Endothelial cell of umbilical vein (primary cell): ENCODE measurements around the gene KY. TPM values are rescaled to one million over a fixed set of nuclear protein-coding genes. Genes with fewer than 3 reads are reported as not detected.

ENCODE experiments used
- BruUV-seq: library from RNA; stranded (reverse); fragments of 400-500 nt; replicated peaks from 2 replicates; lab custom pipeline; 2021; lab: Mats Ljungman, UMichigan
- CTCF ChIA-PET: fragments of 300-600, 350-600 bp; sonication (Branson Sonifier 250); formaldehyde crosslinking; loops from one replicate; lab custom pipeline; 2021; ENCODE audit warnings: antibody characterized with exemption, inconsistent platforms; lab: Charles Lee
- POLR2A ChIA-PET: fragments of 300-600, 350-600 bp; sonication (Branson Sonifier 250); formaldehyde crosslinking; loops from one replicate; lab custom pipeline; 2021; ENCODE audit warnings: antibody characterized with exemption, inconsistent platforms; lab: Charles Lee
- DNase-seq: peaks from one replicate; pipeline ENCODE4 v3.0.0-alpha.2; 2011; ENCODE audit warnings: low read depth, low spot score
- FAIRE-seq: peaks from 2 replicates; lab custom pipeline; 2011; peaks lifted over from hg19 to GRCh38; lab: Jason Lieb, UNC
- H2AFZ ChIP-seq: 2 replicates; pipeline ENCODE4 v1.6.0; 2012; ENCODE audit warnings: low read depth, low read length, control low read depth, inconsistent platforms
- H3K27ac ChIP-seq: 2 replicates; pipeline ENCODE4 v1.5.1; 2011; ENCODE audit warnings: low read depth, mild to moderate bottlenecking, control low read depth, low read length, moderate library complexity; ENCODE audit not compliant: insufficient read depth
- H3K27me3 ChIP-seq, 2 experiments: 2 replicates each; pipeline versions ENCODE4 v1.6.0 to v1.6.1; 2011; ENCODE audit warnings: low read length in 2 of 2, mixed read lengths in 1 of 2; ENCODE audit not compliant: control insufficient read depth in 2 of 2, insufficient read depth in 2 of 2
- H3K36me3 ChIP-seq, 2 experiments: 2 replicates in 1 of 2; 3 replicates in 1 of 2; pipeline ENCODE4 v1.5.1; 2011; ENCODE audit warnings: low read length in 2 of 2, mild to moderate bottlenecking in 1 of 2, moderate library complexity in 1 of 2; ENCODE audit not compliant: control insufficient read depth in 2 of 2, insufficient read depth in 2 of 2; ENCODE audit errors: extremely low read depth in 1 of 2
- H3K4me1 ChIP-seq: 3 replicates; pipeline ENCODE4 v1.5.1; 2011; ENCODE audit warnings: mild to moderate bottlenecking, low read length; ENCODE audit not compliant: control insufficient read depth, insufficient read depth; ENCODE audit errors: extremely low read depth
- H3K4me2 ChIP-seq: 2 replicates; pipeline ENCODE4 v1.6.1; 2011; ENCODE audit warnings: low read length, control low read depth, mixed read lengths; ENCODE audit not compliant: insufficient read depth
- H3K4me3 ChIP-seq, 3 experiments: fragments of 200-600 bp in 1 of 3; sonication (generic), shearing (Covaris generic) in 1 of 3; replicated peaks in 1 of 3; 2 replicates each; pipeline ENCODE4 v1.5.1; 2011 to 2016; ENCODE audit warnings: control low read depth in 3 of 3, low read length in 3 of 3, mild to moderate bottlenecking in 2 of 3, inconsistent platforms in 1 of 3, low read depth in 1 of 3, moderate library complexity in 1 of 3; ENCODE audit not compliant: insufficient read depth in 1 of 3
- H3K79me2 ChIP-seq: 2 replicates; pipeline ENCODE4 v1.6.0; 2012; ENCODE audit warnings: low read length, inconsistent platforms; ENCODE audit not compliant: control insufficient read depth, insufficient read depth
- H3K9ac ChIP-seq: replicated peaks from 2 replicates; pipeline ENCODE3; 2011; ENCODE audit warnings: low read length, control low read depth; ENCODE audit not compliant: insufficient read depth; ENCODE audit errors: extremely low read depth
- H3K9me1 ChIP-seq: replicated peaks from 3 replicates; pipeline ENCODE4 v1.6.0; 2011; ENCODE audit warnings: mild to moderate bottlenecking, low read length; ENCODE audit not compliant: control insufficient read depth, insufficient read depth; ENCODE audit errors: extremely low read depth
- H3K9me3 ChIP-seq: replicated peaks from 2 replicates; pipeline ENCODE4 v1.5.1; 2012; ENCODE audit warnings: low read length, inconsistent platforms; ENCODE audit not compliant: control insufficient read depth, insufficient read depth
- H4K20me1 ChIP-seq: replicated peaks from 2 replicates; pipeline ENCODE3; 2011; ENCODE audit warnings: mild to moderate bottlenecking, low read length; ENCODE audit not compliant: control insufficient read depth, insufficient read depth; ENCODE audit errors: extremely low read depth
- FOS ChIP-seq: IDR thresholded peaks from 2 replicates; pipeline ENCODE4 v1.6.1; 2011; ENCODE audit warnings: mild to moderate bottlenecking, low read length, moderate library complexity, borderline replicate concordance; ENCODE audit not compliant: insufficient read depth
- JUN ChIP-seq: IDR thresholded peaks from 2 replicates; pipeline ENCODE4 v1.6.1; 2011; ENCODE audit warnings: borderline replicate concordance, low read depth; ENCODE audit not compliant: insufficient read length, insufficient read depth
- POLR2A ChIP-seq: IDR thresholded peaks from 2 replicates; pipeline ENCODE4 v1.6.1; 2012; ENCODE audit warnings: low read depth, mild to moderate bottlenecking, control low read depth, low read length
- POLR2AphosphoS5 ChIP-seq: IDR thresholded peaks from 2 replicates; pipeline ENCODE4 v1.6.1; 2012; ENCODE audit warnings: low read depth, mild to moderate bottlenecking, control low read depth, low read length, moderate library complexity; ENCODE audit not compliant: insufficient read depth
- dilution Hi-C: fragments of 300-500 bp; cut with MboI; formaldehyde crosslinking; loops from one replicate; pipeline ENCODE4 v1.15.0; 2019; ENCODE audit warnings: low sequenced_read_pairs; ENCODE audit not compliant: extremely low pct_ligation_motif_present
- intact Hi-C: fragments of 100-400 bp; cut with micrococcal nuclease; formaldehyde crosslinking; loops from one replicate; pipeline ENCODE4 v1.10.0; 2022
- polyA plus RNA-seq, 4 experiments: library from polyadenylated mRNA; depleted of rRNA in 3 of 4; stranded (reverse) in 3 of 4; unstranded in 1 of 4; fragments of >200 nt; gene quantifications; 2 replicates each; pipeline versions ENCODE4 v1.2.1 to v1.2.3, GENCODE V29; 2011 to 2012; ENCODE audit warnings: missing spikeins in 1 of 4
- total RNA-seq: library from RNA; stranded (reverse); gene quantifications from 2 replicates; pipeline ENCODE4 v1.2.3, GENCODE V29; 2021

Gene KY
- total and polyA plus RNA-seq, 2 donors (not counting 3 experiments of a cell fraction or from before 2014, with no cell fraction given): not detected

- Histone ChIP-seq H3K9me3 (no peaks in the 10 kb centered on the region), H3K9ac (no peak overlapping the region), H3K4me2 (no peak overlapping the region), H2AFZ (no peak overlapping the region), H3K36me3 (no peaks in the 10 kb centered on the region), H4K20me1 (no peaks in the 10 kb centered on the region), H3K79me2 (no peaks in the 10 kb centered on the region), H3K27ac (no peak overlapping the region), H3K4me3 (no peak overlapping the region), H3K9me1 (no peaks in the 10 kb centered on the region), H3K4me1 (no peaks in the 10 kb centered on the region), H3K27me3 (no peaks in the 10 kb centered on the region)
- BruUV-seq: no TSS peak
- intact Hi-C loops: no loop called here
- dilution Hi-C loops: no loop called here
- ChIA-PET POLR2A (no interaction called here), CTCF (interaction anchor here (1.2 kb wide), 1 partner anchor 9 kb away, joined by 3 read pairs; no protein-coding TSS in a partner anchor)
- DNase-seq: no peak
- no peak for FAIRE-seq
- TF ChIP-seq FOS (no peak), POLR2A (no peak), POLR2AphosphoS5 (no peak), JUN (no peak)
These were observed 83.2 kb downstream of the KY start for GRCh38 chr3:134567605-134568004.

GRCh38 chr3:134564991-134565390 lies 85.8 kb downstream of the KY start:
- no peaks in the 10 kb centered on the region for H3K4me1 ChIP-seq
- intact Hi-C loops (no loop called here), dilution Hi-C loops (no loop called here)
- no peaks in the 10 kb centered on the region for H3K9me1 ChIP-seq
- H3K79me2 ChIP-seq: no peaks in the 10 kb centered on the region
- H3K27me3 ChIP-seq: no peaks in the 10 kb centered on the region
- CTCF ChIA-PET: interaction anchor here (1.0 to 2.0 kb wide), 2 partner anchors 8 to 36 kb away, joined by 4 read pairs; no protein-coding TSS in a partner anchor
- TF ChIP-seq POLR2AphosphoS5: no peak
- H3K9me3 ChIP-seq: no peaks in the 10 kb centered on the region
- H2AFZ ChIP-seq: no peak overlapping the region
- no peaks in the 10 kb centered on the region for H3K36me3 ChIP-seq
- H3K9ac ChIP-seq: no peak overlapping the region
- no peaks in the 10 kb centered on the region for H4K20me1 ChIP-seq
- POLR2A ChIA-PET: no interaction called here
- no TSS peak for BruUV-seq
- no peak overlapping the region for H3K27ac ChIP-seq
- DNase-seq (no peak), FAIRE-seq (no peak)
- no peak overlapping the region for H3K4me2 ChIP-seq
- no peak overlapping the region for H3K4me3 ChIP-seq
